ENCODE results near the gene KIAA0319L. TPM values are rescaled to one million over a fixed set of nuclear protein-coding genes. Genes with fewer than 3 reads are reported as not detected.

KIAA0319L gene
- total RNA-seq, 1 experiment from 2014 or later: 72.0 TPM

DNA sequence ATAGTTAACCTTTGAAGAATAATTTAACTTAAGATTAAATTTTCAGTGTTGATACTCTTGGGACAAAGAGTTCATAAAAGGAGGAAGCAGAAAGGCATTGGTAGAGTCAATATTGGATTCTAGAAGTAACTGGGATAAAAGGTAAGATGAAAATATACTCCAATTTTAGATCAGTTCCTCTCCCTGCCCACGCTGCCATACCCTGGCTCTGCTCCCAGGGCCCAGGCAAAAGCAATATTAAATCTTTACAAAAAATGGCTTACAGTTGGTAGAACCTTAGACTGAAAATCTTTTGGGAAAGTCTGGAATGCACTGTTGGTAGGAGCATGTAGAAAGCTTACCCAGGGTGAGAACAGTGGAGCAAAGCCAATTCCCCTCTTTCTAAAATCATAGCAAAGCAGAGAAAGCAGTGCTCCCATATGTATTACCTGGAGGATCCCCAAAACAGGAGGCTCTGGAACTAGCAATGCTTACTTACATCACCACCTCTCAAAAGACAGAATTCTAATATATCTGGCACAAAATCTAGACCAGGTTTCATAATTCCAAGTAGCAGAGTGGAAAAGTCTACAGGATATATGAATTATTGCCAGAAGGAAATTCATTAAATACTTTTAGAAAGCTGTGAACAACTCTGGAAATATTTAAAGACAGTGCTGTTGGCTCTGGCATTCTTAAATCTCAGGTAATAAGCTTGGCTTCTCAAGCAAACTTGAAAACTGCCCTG is 24.5 kb downstream of the KIAA0319L start:
- Histone ChIP-seq H3K27ac (no peak overlapping the region), H3K4me3 (no peak overlapping the region), H3K27me3 (ENCODE audit: insufficient read depth, low read depth) (no peaks in the 10 kb centered on the region), H3K9me3 (ENCODE audit: insufficient read depth, low read depth) (peaks cover 24% of the 10 kb centered on the region; the same call in 1 of the 2 replicates), H3K4me1 (replicated peaks; ENCODE audit: insufficient read depth) (no peaks in the 10 kb centered on the region), H3F3A (ENCODE audit: insufficient read depth, low read depth) (no peaks in the 10 kb centered on the region), H3K36me3 (ENCODE audit: low read depth) (peaks cover 9% of the 10 kb centered on the region; the same call in 1 of the 2 replicates), H3K9me2 (ENCODE audit: insufficient read depth) (no peaks in the 10 kb centered on the region), H2AFZ (no peak overlapping the region), H3K79me2 (ENCODE audit: low read depth) (0 out of 2 replicates have a peak, but pooled peaks cover 6% of the 10 kb centered on the region), H4K20me1 (ENCODE audit: insufficient read depth) (no peaks in the 10 kb centered on the region), H3K4me2 (no peak overlapping the region)
- ChIA-PET POLR2A (ENCODE audit: unreplicated experiment) (interaction anchor here (0.7 kb wide), 1 partner anchor 26 kb away, joined by 3 read pairs; no protein-coding TSS in a partner anchor), CTCF (interaction anchor here (0.7 kb wide), 1 partner anchor 168 kb away, joined by 4 read pairs; no protein-coding TSS in a partner anchor)
- TF ChIP-seq EZH2 (IDR thresholded peaks at IDR 0.05; ENCODE audit: low read depth): no peak
- no peak for TF ChIP-seq CTCF (conservative IDR thresholded peaks at IDR 0.05)
- DNase-seq: no peak
- intact Hi-C loops (cut with micrococcal nuclease; ENCODE audit: unreplicated experiment): no loop called here
- no TSS peak for BruUV-seq (replicated peaks)

DNA sequence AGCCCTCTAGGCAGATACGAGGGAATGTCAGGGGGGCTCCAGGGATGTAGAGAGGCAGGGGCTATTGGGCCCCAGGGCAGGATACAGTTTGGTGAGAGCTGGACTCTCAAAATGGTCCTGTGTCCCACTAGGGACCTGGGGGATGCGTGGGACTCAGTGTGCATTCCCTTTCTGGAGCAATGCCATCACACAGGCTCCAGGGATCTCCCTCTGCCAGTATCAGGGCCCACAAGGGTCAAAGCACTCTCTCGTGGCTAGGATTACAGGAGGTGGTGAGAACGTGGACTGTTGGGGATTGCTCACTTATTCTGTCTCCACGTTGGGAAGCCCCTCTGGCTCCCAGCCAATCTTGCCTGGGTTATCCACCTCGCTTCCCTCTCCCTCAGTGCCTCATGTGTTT is 25.8 kb downstream of the KIAA0319L start:
- TF ChIP-seq EZH2 (IDR thresholded peaks at IDR 0.05; ENCODE audit: low read depth): no peak
- no peak for TF ChIP-seq CTCF (conservative IDR thresholded peaks at IDR 0.05)
- ChIA-PET POLR2A (ENCODE audit: unreplicated experiment) (no interaction called here), CTCF (no interaction called here)
- H4K20me1 ChIP-seq (ENCODE audit: insufficient read depth): no peaks in the 10 kb centered on the region
- H3K36me3 ChIP-seq (ENCODE audit: low read depth): peaks cover 9% of the 10 kb centered on the region; the same call in 1 of the 2 replicates
- H3F3A ChIP-seq (ENCODE audit: insufficient read depth, low read depth): no peaks in the 10 kb centered on the region
- no peak overlapping the region for H2AFZ ChIP-seq
- no peak overlapping the region for H3K4me3 ChIP-seq
- H3K4me1 ChIP-seq (replicated peaks; ENCODE audit: insufficient read depth): no peaks in the 10 kb centered on the region
- H3K27me3 ChIP-seq (ENCODE audit: insufficient read depth, low read depth): no peaks in the 10 kb centered on the region
- H3K27ac ChIP-seq: no peak overlapping the region
- no peak for DNase-seq
- H3K9me2 ChIP-seq (ENCODE audit: insufficient read depth): no peaks in the 10 kb centered on the region
- H3K79me2 ChIP-seq (ENCODE audit: low read depth): 0 out of 2 replicates have a peak, but pooled peaks cover 6% of the 10 kb centered on the region
- intact Hi-C loops (cut with micrococcal nuclease; ENCODE audit: unreplicated experiment): no loop called here
- H3K4me2 ChIP-seq: no peak overlapping the region
- H3K9me3 ChIP-seq (ENCODE audit: insufficient read depth, low read depth): peaks cover 33% of the 10 kb centered on the region; the same call in 1 of the 2 replicates
- BruUV-seq (replicated peaks): no TSS peak

GRCh38 chr1:35530946-35531345 is 26.3 kb downstream of the KIAA0319L start:
- CTCF ChIA-PET: no interaction called here

More at GRCh38 chr1:35530946-35531345, 26.3 kb downstream of the KIAA0319L start:
- Histone ChIP-seq H3K36me3 (ENCODE audit: low read depth) (peaks cover 9% of the 10 kb centered on the region; the same call in 1 of the 2 replicates), H3F3A (ENCODE audit: insufficient read depth, low read depth) (no peaks in the 10 kb centered on the region), H4K20me1 (ENCODE audit: insufficient read depth) (no peaks in the 10 kb centered on the region), H2AFZ (no peak overlapping the region), H3K4me1 (replicated peaks; ENCODE audit: insufficient read depth) (no peaks in the 10 kb centered on the region), H3K9me3 (ENCODE audit: insufficient read depth, low read depth) (peaks cover 33% of the 10 kb centered on the region; the same call in 1 of the 2 replicates), H3K4me2 (no peak overlapping the region), H3K79me2 (ENCODE audit: low read depth) (0 out of 2 replicates have a peak, but pooled peaks cover 6% of the 10 kb centered on the region), H3K27ac (no peak overlapping the region), H3K4me3 (no peak overlapping the region), H3K27me3 (ENCODE audit: insufficient read depth, low read depth) (no peaks in the 10 kb centered on the region), H3K9me2 (ENCODE audit: insufficient read depth) (no peaks in the 10 kb centered on the region)
- TF ChIP-seq CTCF (conservative IDR thresholded peaks at IDR 0.05): no peak
- no peak for TF ChIP-seq EZH2 (IDR thresholded peaks at IDR 0.05; ENCODE audit: low read depth)
- POLR2A ChIA-PET (ENCODE audit: unreplicated experiment): no interaction called here
- no TSS peak for BruUV-seq (replicated peaks)
- DNase-seq: no peak
- intact Hi-C loops (cut with micrococcal nuclease; ENCODE audit: unreplicated experiment): no loop called here
